Muscle of leg (tissue), 11 donors: ENCODE results near the gene BICDL1. TPM values are rescaled to one million over a fixed set of nuclear protein-coding genes. Genes with fewer than 3 reads are reported as not detected.

Source experiments
- DNase-seq: peaks from one replicate; pipeline ENCODE4 v3.0.0; 2013
- H3K27ac ChIP-seq: one replicate; pipeline ENCODE4 v1.5.1; 2013; ENCODE audit warnings: mild to moderate bottlenecking, low read length, control low read depth
- H3K27me3 ChIP-seq: one replicate; pipeline ENCODE4 v1.6.1; 2013; ENCODE audit warnings: low read length; ENCODE audit not compliant: control insufficient read depth, insufficient read depth
- H3K36me3 ChIP-seq: one replicate; pipeline ENCODE4 v1.6.1; 2013; ENCODE audit warnings: low read length; ENCODE audit not compliant: control insufficient read depth, insufficient read depth
- H3K4me1 ChIP-seq: one replicate; pipeline ENCODE4 v1.6.1; 2013; ENCODE audit warnings: low read length; ENCODE audit not compliant: control insufficient read depth, insufficient read depth
- H3K4me3 ChIP-seq: one replicate; pipeline ENCODE4 v1.5.1; 2013; ENCODE audit warnings: low read length, control low read depth
- H3K9me3 ChIP-seq: replicated peaks from 2 replicates; pipeline ENCODE4 v1.6.1; 2013; ENCODE audit warnings: low read depth, low read length; ENCODE audit not compliant: control insufficient read depth
- WGBS: methylation state at CpG from one replicate; pipeline ENCODE4 v1.1.5; 2013; ENCODE audit warnings: missing lambda C conversion rate; ENCODE audit not compliant: insufficient coverage; 5-methylcytosine and 5-hydroxymethylcytosine counted together
- polyA plus RNA-seq, 8 donors: library from polyadenylated mRNA; unstranded; fragments of 120-200 nt; gene quantifications; one replicate each; pipeline versions ENCODE4 v1.2.1 to v1.2.3, GENCODE V29; 2013; ENCODE audit warnings: inconsistent platforms in 1 of 8, low replicate concordance in 1 of 8; ENCODE audit not compliant: insufficient read length in 8 of 8, insufficient read depth in 1 of 8
- total RNA-seq: library from RNA; stranded (reverse); fragments of 120-200 nt; gene quantifications from one replicate; pipeline ENCODE4 v1.2.4, GENCODE V29; 2013

BICDL1 gene
- total and polyA plus RNA-seq, 9 donors: 1.3 to 6.4 (median 3.4) TPM

GRCh38 chr12:120090206-120090605 is 101.2 kb downstream of the BICDL1 start:
- no peak overlapping the region for H3K27ac ChIP-seq
- peaks cover 47% of the 10 kb centered on the region for H3K4me1 ChIP-seq
- H3K4me3 ChIP-seq: no peak overlapping the region
- H3K9me3 ChIP-seq: no peaks in the 10 kb centered on the region
- no peaks in the 10 kb centered on the region for H3K27me3 ChIP-seq
- WGBS: 63% methylated on average over 1 of the region's 3 CpGs
- peaks cover 14% of the 10 kb centered on the region for H3K36me3 ChIP-seq
- DNase-seq: no peak

DNA sequence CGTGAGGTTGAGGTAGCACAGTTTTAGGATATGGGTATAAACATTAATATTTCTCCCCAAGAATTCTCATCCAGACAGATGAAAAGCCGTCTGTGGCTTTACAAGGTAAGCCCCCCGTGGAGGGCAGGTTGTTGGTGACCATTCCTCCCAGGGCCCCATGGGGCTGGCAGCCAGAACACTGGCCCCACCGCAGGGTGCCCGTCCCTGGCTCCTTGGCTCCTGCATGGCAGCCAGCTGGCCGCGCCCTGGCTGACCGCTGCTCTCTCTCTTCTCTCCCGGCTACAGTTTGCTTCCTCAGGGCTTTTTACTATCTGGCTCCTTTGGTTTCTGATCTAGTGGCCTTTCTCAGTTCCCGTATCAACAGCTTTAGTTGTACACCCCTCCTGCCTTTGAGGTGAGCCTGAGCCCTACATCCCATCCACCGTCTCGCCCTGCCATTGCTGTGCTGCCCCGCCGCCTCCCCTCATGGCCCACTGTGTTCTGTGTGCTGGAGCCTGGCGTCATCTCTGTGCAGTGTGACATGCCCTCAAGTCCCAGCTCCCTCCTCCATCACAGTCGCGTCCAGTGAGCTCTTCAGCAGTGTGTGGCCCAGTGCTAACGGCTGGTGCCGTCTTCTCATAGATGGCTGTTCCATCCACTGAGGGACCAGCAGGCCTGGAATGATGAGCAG is 101.7 kb downstream of the BICDL1 start:
- peaks cover 17% of the 10 kb centered on the region for H3K36me3 ChIP-seq
- 84% methylated on average over 18 of the region's 19 CpGs for WGBS
- DNase-seq: no peak
- no peaks in the 10 kb centered on the region for H3K9me3 ChIP-seq
- H3K4me3 ChIP-seq: no peak overlapping the region
- H3K27ac ChIP-seq: no peak overlapping the region
- H3K4me1 ChIP-seq: peaks cover 47% of the 10 kb centered on the region
- H3K27me3 ChIP-seq: no peaks in the 10 kb centered on the region

DNA sequence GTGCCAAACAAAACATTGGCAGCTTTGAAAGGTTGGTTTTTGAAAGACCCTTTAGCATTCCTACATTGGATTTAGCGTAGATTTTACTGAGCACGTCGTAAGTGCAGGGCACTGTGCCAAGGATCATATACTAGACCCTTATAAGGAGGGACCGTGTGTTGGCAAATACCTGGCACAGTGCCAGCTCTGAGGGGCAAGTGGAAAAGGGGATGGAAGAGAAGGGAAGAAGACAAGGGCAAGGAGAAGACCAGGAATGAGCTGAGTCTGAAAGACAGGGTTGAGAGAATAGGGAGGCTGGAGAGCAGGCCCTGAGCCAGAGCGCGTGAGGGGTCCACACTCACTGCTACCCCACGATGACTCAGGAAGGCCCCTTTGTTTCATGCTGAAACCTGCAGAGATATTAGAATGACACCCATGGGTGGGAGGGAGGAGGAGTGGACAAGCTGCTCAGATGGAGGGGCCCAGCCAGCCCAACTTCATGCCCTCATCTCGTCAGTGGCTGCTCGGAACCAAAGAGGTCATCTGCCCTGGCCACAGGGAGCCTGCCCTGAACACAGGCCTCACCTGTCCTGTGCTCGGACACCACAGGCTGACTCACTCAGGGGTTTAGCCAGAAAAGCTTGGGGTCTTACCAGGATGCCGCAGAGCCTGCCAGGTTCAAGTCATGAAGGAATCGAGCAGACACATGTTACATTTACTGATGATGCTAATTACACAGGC is 102.5 kb downstream of the BICDL1 start:
- Histone ChIP-seq H3K9me3 (no peaks in the 10 kb centered on the region), H3K4me3 (no peak overlapping the region), H3K27me3 (no peaks in the 10 kb centered on the region), H3K27ac (no peak overlapping the region), H3K36me3 (peaks cover 23% of the 10 kb centered on the region), H3K4me1 (peaks cover 45% of the 10 kb centered on the region)
- DNase-seq: no peak
- 72% methylated on average over 12 of the region's 12 CpGs for WGBS

GRCh38 chr12:120092551-120093335 is 103.7 kb downstream of the BICDL1 start:
- peaks cover 38% of the 10 kb centered on the region for H3K4me1 ChIP-seq
- H3K4me3 ChIP-seq: no peak overlapping the region
- H3K27me3 ChIP-seq: no peaks in the 10 kb centered on the region
- WGBS: 68% methylated on average over 20 of the region's 23 CpGs
- H3K9me3 ChIP-seq: no peaks in the 10 kb centered on the region
- H3K36me3 ChIP-seq: peaks cover 36% of the 10 kb centered on the region
- no peak for DNase-seq
- no peak overlapping the region for H3K27ac ChIP-seq

GRCh38 chr12:120093336-120093591 is 104.2 kb downstream of the BICDL1 start:
- WGBS: 33% methylated on average over 2 of the region's 4 CpGs
- Histone ChIP-seq H3K4me3 (no peak overlapping the region), H3K27ac (no peak overlapping the region), H3K36me3 (peaks cover 39% of the 10 kb centered on the region), H3K9me3 (no peaks in the 10 kb centered on the region), H3K27me3 (no peaks in the 10 kb centered on the region), H3K4me1 (peaks cover 38% of the 10 kb centered on the region)
- no peak for DNase-seq

DNA sequence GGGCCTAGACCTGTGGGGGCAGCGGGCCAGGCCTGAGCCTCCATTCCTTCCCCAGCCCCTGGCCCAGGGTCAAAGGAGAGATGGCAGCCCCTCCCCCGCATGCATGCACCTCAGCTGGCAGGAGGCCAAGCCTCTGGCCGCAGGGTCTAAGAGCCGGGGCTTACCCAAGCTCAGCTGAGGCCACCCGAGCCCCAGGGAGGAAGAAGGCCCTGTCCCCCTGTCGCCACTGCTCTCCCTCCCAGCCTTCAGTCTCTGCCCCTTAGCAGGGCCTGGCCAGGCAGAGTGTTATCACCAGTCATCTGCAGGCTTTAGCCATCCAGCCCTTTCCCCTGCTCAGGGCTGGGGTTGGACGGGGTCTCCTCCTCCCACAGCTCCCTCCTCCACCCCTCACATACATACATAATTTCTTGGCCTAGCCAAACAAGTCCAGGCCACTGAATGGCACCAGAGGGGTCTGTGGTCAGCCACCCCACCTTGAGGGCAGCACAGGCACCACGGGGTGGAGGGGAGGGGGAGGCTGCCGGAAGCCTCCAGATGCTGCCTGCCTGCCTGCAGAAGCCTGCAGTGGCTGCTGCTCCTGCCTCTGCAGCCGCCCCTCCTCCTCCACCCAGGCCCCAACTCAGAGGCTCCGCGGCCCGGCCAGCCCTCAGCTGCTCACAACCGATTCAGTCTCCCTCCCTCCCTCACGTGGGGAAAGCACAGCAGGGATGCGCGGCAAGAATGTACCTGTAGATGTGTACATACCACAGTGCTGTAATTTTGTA is 104.7 kb downstream of the BICDL1 start:
- H3K9me3 ChIP-seq: no peaks in the 10 kb centered on the region
- 21% methylated on average over 6 of the region's 17 CpGs for WGBS
- H3K4me1 ChIP-seq: peaks cover 38% of the 10 kb centered on the region
- DNase-seq: no peak
- H3K4me3 ChIP-seq: no peak overlapping the region
- H3K27ac ChIP-seq: no peak overlapping the region
- H3K36me3 ChIP-seq: peaks cover 44% of the 10 kb centered on the region
- H3K27me3 ChIP-seq: no peaks in the 10 kb centered on the region

DNA sequence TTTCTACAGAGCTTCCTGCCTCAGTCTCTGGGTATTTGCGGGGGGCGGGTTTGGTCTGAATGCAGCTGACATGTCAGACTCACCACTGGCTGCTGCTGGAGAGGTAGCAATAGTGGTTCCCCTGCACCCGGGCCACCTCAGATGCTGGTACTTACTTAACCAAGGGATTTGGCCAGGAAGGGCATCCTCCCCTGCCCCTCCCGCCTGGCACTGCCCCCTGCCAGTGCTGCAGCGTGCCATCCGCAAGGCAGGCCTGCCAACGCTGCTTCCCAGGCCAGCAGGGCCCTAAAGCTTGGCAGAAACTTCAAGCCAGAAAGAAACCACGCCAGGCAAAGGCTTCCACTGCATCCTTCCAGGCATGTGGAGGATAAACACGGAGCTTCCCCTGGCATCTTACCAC is 105.4 kb downstream of the BICDL1 start:
- Histone ChIP-seq H3K27me3 (no peaks in the 10 kb centered on the region), H3K4me3 (no peak overlapping the region), H3K36me3 (peaks cover 49% of the 10 kb centered on the region), H3K9me3 (no peaks in the 10 kb centered on the region), H3K27ac (no peak overlapping the region), H3K4me1 (peaks cover 38% of the 10 kb centered on the region)
- 53% methylated on average over 9 of the region's 9 CpGs for WGBS
- no peak for DNase-seq

DNA sequence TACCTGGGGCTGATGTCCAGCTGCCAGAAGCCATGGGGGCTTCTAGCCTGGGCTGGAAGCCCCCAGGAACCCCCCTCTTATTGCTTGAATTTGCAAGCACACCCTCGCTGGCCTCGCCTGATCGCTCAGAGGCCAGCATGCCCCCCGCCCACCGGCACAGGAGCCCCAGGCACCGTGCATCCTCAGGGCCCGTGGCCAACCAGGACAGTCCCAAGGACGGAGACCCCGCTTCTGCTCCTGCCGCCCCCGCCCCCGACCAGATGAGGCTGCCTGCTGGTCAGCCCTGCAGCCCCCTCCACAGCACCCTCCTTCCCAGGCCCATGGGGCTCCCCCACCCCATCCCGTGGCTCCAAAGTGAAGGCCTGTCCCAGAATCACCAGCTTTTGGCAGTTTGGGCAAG is 106.3 kb downstream of the BICDL1 start:
- H3K36me3 ChIP-seq: peaks cover 52% of the 10 kb centered on the region
- H3K27ac ChIP-seq: no peak overlapping the region
- no peaks in the 10 kb centered on the region for H3K27me3 ChIP-seq
- no peak for DNase-seq
- H3K4me1 ChIP-seq: peaks cover 36% of the 10 kb centered on the region
- no peak overlapping the region for H3K4me3 ChIP-seq
- no peaks in the 10 kb centered on the region for H3K9me3 ChIP-seq
- 66% methylated on average over 12 of the region's 13 CpGs for WGBS

DNA sequence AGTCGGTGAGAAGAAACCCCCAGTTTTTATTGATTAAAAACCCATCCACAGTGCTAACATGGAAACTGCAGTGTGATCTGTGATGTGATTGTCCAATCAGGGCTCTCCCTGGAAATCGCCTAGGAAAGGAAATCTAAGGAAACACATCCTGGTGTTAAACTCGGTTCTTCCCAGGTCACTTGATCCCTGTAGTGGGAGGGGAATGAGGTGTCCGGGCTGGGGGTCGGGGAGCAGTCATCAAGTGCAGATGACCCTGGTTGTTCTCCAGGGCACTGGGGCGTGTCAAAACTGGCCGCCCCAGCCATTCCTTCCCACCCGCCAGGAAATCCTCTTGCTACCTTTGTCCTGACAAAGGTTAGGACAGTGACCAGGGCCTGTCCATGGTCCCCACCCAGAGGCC is 106.7 kb downstream of the BICDL1 start:
- WGBS: 43% methylated on average over 4 of the region's 8 CpGs
- DNase-seq: no peak
- Histone ChIP-seq H3K4me3 (no peak overlapping the region), H3K27me3 (no peaks in the 10 kb centered on the region), H3K9me3 (no peaks in the 10 kb centered on the region), H3K4me1 (peaks cover 36% of the 10 kb centered on the region), H3K36me3 (peaks cover 55% of the 10 kb centered on the region), H3K27ac (no peak overlapping the region)
